ENCODE measurements around the gene COMT. TPM values are rescaled to one million over a fixed set of nuclear protein-coding genes. Genes with fewer than 3 reads are reported as not detected.
"Not testable (repeated sequence)": the region's sequence is repeated elsewhere in the genome, so short reads cannot be mapped to it uniquely, and the experiment has no call there.

COMT gene
- total RNA-seq, 4 donors from 2014 or later = 58.5 to 103 (median 85.3) TPM

DNA sequence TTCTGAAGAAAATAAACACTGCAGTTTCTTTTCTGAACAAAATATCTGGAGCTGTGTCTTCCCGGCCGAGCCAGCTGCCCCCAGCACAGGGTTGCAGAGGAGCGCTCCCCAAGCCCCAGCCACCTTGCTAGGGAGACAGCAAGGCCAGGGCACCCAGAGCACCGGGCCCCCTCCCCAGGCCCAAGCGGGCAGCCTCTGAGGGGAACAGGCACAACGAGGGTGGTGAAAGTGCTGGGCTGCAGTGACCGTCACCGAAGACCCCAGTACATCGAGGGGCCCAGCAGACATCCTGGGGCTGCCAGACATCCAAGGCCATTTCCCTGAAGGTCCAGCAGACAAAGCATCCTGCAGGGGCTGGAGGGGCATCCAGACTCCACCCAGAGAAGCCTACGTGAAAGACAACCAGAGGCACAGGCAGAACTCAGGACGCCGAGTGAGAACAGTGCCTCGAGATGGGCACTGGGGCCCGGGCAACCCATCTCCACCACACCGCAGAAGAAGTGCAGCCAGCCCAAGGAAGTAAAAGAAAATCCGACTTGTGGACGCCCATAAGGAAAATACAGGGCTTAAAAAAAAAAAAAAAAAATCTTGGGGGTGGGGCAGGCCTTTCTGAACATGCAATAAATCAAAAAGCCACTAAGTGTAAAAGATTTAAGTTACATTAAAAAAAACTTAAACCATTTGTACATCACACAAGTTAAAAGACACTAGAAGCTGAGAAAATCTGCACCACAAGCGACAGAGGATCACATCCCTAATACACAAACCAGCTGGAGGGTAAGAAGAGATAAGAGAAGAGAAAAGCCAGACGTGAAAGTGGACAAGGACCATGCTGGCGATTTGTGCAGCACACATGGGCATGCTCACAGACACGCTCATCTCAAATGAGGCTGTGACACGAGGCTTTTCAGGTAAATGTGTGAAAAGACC, 36.0 kb upstream of the COMT start:
- no peak overlapping the region for H3K4me3 ChIP-seq
- TF ChIP-seq POLR2A (IDR thresholded peaks at IDR 0.05) = no peak
- TF ChIP-seq, protein P1, sequence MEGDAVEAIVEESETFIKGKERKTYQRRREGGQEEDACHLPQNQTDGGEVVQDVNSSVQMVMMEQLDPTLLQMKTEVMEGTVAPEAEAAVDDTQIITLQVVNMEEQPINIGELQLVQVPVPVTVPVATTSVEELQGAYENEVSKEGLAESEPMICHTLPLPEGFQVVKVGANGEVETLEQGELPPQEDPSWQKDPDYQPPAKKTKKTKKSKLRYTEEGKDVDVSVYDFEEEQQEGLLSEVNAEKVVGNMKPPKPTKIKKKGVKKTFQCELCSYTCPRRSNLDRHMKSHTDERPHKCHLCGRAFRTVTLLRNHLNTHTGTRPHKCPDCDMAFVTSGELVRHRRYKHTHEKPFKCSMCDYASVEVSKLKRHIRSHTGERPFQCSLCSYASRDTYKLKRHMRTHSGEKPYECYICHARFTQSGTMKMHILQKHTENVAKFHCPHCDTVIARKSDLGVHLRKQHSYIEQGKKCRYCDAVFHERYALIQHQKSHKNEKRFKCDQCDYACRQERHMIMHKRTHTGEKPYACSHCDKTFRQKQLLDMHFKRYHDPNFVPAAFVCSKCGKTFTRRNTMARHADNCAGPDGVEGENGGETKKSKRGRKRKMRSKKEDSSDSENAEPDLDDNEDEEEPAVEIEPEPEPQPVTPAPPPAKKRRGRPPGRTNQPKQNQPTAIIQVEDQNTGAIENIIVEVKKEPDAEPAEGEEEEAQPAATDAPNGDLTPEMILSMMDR (IDR thresholded peaks at IDR 0.05) = no peak
- H3K36me3 ChIP-seq = no peaks in the 10 kb centered on the region
- no peaks in the 10 kb centered on the region for H3K27me3 ChIP-seq
- in situ Hi-C loops (cut with MboI; ENCODE audit: low pct_ligation_motif_present in 1 of 4, low pct_unique_long_range_greater_than_20kb in 1 of 4, low sequenced_read_pairs in 3 of 4) = no loop called here
- intact Hi-C loops (cut with DNase I; ENCODE audit: low total_unique reads) = no loop called here
- DNase-seq = no peak
- WGBS, 2 donors (ENCODE audit: low coverage in 1 of 2) = 87 to 91% methylated on average over 9 to 21 of the region's 22 CpGs
- no peaks in the 10 kb centered on the region for H3K9me3 ChIP-seq
- H3K4me1 ChIP-seq = peaks cover 0 to 8% (median 6%) of the 10 kb centered on the region in 4 donors
- no peak overlapping the region for H3K27ac ChIP-seq

DNA sequence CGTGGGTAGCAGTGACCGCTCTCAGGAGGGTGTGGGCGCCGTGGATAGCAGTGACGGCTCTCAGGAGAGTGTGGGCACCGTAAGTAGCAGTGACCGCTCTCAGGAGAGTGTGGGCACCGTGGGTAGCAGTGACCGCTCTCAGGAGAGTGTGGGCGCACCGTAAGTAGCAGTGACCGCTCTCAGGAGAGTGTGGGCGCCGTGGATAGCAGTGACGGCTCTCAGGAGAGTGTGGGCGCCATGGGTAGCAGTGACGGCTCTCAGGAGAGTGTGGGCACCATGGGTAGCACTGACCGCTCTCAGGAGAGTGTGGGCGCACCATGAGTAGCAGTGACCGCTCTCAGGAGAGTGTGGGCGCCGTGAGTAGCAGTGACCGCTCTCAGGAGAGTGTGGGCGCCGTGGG, 34.7 kb upstream of the COMT start:
- DNase-seq; in situ Hi-C loops (cut with MboI; ENCODE audit: low pct_ligation_motif_present in 1 of 4, low pct_unique_long_range_greater_than_20kb in 1 of 4, low sequenced_read_pairs in 3 of 4); H3K4me3 ChIP-seq; H3K9me3 ChIP-seq; H3K27ac ChIP-seq; H3K36me3 ChIP-seq; intact Hi-C loops (cut with DNase I; ENCODE audit: low total_unique reads); H3K27me3 ChIP-seq; H3K4me1 ChIP-seq: not testable (repeated sequence)
- 92% methylated on average over 24 of the region's 25 CpGs; no CpG with 5 or more reads in 1 of the 2 donors for WGBS, 2 donors (ENCODE audit: low coverage in 1 of 2)

DNA sequence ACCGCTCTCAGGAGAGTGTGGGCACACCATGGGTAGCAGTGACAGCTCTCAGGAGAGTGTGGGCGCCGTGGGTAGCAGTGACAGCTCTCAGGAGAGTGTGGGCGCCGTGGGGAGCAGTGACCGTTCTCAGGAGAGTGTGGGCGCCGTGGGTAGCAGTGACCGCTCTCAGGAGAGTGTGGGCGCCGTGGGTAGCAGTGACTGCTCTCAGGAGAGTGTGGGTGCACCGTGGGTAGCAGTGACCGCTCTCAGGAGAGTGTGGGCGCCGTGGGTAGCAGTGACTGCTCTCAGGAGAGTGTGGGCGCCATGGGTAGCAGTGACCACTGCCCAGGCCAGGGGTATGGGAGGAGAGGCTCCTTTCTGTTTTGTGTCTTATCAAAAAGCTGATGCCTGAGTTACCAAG, 33.7 kb upstream of the COMT start:
- H3K9me3 ChIP-seq; H3K4me3 ChIP-seq; in situ Hi-C loops (cut with MboI; ENCODE audit: low pct_ligation_motif_present in 1 of 4, low pct_unique_long_range_greater_than_20kb in 1 of 4, low sequenced_read_pairs in 3 of 4); H3K36me3 ChIP-seq; intact Hi-C loops (cut with DNase I; ENCODE audit: low total_unique reads); H3K27ac ChIP-seq; DNase-seq; H3K27me3 ChIP-seq; H3K4me1 ChIP-seq: not testable (repeated sequence)
- WGBS, 2 donors (ENCODE audit: low coverage in 1 of 2) = 86 to 100% methylated on average over 1 to 12 of the region's 16 CpGs

DNA sequence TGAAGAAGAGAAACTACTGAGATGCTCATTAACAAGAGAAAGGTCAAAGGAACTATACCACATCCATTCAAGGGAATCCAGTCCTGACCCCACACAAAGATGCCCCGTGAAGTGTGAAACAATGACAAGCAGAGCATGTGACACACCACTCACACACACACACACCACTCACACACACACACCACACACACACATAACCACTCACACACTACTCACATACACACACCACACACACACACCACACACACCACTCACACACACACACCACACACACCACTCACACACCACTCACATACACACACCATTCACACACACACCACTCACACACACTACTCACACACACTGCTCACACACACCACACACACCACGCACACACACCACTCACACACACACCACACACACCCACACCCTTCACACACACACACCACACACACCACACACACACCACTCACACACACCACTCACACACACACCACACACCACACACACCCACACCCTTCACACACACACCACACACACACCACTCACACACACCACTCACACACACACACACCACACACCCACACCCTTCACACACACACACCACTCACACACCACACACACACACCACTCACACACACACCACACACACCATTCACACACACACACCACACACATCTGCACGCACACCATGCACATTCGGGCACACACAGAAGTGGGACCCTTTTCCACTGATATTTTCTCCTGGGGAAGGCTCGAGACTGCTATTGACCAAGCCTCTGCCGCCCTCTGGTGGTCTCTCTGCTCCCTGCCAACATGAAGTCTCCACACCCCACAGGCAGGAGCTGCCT, 32.0 kb upstream of the COMT start:
- TF ChIP-seq POLR2A (IDR thresholded peaks at IDR 0.05) = no peak
- TF ChIP-seq, protein P1 (IDR thresholded peaks at IDR 0.05) = peak; percentile 80 to 95 (median 89)
- H3K9me3 ChIP-seq = no peaks in the 10 kb centered on the region
- H3K27me3 ChIP-seq = no peaks in the 10 kb centered on the region
- no peak overlapping the region for H3K4me3 ChIP-seq
- WGBS, 2 donors (ENCODE audit: low coverage in 1 of 2) = 37% methylated on average over 6 of the region's 6 CpGs; no CpG with 5 or more reads in 1 of the 2 donors
- no peaks in the 10 kb centered on the region for H3K4me1 ChIP-seq
- in situ Hi-C loops (cut with MboI; ENCODE audit: low pct_ligation_motif_present in 1 of 4, low pct_unique_long_range_greater_than_20kb in 1 of 4, low sequenced_read_pairs in 3 of 4) = loop anchor here in 3 of 4 donors (5.0 kb wide), 1 partner anchor 177 kb away; no protein-coding TSS in a partner anchor
- H3K27ac ChIP-seq = no peak overlapping the region
- H3K36me3 ChIP-seq = peaks cover 0 to 19% (median 2%) of the 10 kb centered on the region in 4 donors
- DNase-seq = peak; percentile 85
- intact Hi-C loops (cut with DNase I; ENCODE audit: low total_unique reads) = loop anchor here (2.0 kb wide), 1 partner anchor 179 kb away; no protein-coding TSS in a partner anchor

DNA sequence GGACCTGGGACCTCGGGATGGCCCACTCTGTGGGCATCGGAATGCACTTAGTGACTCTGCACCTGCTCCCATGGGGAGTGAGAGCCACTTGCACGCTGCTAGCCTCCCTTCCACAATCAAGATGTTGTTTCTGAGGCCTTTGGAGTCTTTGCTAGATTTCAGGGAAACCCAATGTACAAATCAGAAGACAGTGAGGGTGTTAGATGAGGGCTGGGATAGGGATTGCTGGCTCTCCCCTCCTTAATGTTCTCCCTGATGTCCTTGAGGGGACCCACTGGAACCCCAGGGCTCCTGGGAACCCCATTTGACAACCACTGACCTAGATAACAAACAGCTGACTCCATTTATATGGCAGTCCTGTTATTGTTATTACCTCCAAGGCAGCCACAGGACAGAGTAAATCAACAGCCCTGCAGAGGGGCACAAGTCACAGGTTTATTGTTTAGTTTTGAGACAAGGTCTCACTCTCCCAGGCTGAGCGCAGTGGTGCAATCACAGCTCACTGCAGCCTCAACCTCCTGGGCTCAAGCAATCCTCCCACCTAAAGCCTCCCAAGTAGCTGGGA, 31.3 kb upstream of the COMT start:
- no peaks in the 10 kb centered on the region for H3K9me3 ChIP-seq
- H3K36me3 ChIP-seq = peaks cover 0 to 25% (median 6%) of the 10 kb centered on the region in 4 donors
- intact Hi-C loops (cut with DNase I; ENCODE audit: low total_unique reads) (loop anchor here (2.0 kb wide), 1 partner anchor 179 kb away; no protein-coding TSS in a partner anchor), in situ Hi-C loops (cut with MboI; ENCODE audit: low pct_ligation_motif_present in 1 of 4, low pct_unique_long_range_greater_than_20kb in 1 of 4, low sequenced_read_pairs in 3 of 4) (loop anchor here in 3 of 4 donors (5.0 kb wide), 1 partner anchor 178 kb away; no protein-coding TSS in a partner anchor)
- WGBS, 2 donors (ENCODE audit: low coverage in 1 of 2) = 30% methylated on average over 4 of the region's 4 CpGs; no CpG with 5 or more reads in 1 of the 2 donors
- TF ChIP-seq, protein P1 (IDR thresholded peaks at IDR 0.05) = no peak
- TF ChIP-seq POLR2A (IDR thresholded peaks at IDR 0.05) (no peak), POLR2AphosphoS5 (IDR thresholded peaks at IDR 0.05) (no peak), EP300 (IDR thresholded peaks at IDR 0.05; ENCODE audit: low read depth) (no peak)
- DNase-seq = no peak
- H3K4me1 ChIP-seq = no peaks in the 10 kb centered on the region
- H3K27me3 ChIP-seq = no peaks in the 10 kb centered on the region
- no peak overlapping the region for H3K4me3 ChIP-seq
- no peak overlapping the region for H3K27ac ChIP-seq

All from transverse colon (tissue), 4 donors.